Non-pigmented ciliary epithelial cell (primary cell): ENCODE measurements around the gene DYNLT4.

ENCODE experiments used
- DNase-seq: peaks from one replicate; pipeline ENCODE4 v3.0.0-alpha.2; 2010; ENCODE audit warnings: low read depth

The DYNLT4 gene

GRCh38 chr1:44757420-44757819 lies 49.7 kb downstream of the DYNLT4 start:
- no peak for DNase-seq
